ENCODE results near the gene NLRP12.
"Not testable (repeated sequence)": the region's sequence is repeated elsewhere in the genome, so short reads cannot be mapped to it uniquely, and the experiment has no call there.

The NLRP12 gene

DNA sequence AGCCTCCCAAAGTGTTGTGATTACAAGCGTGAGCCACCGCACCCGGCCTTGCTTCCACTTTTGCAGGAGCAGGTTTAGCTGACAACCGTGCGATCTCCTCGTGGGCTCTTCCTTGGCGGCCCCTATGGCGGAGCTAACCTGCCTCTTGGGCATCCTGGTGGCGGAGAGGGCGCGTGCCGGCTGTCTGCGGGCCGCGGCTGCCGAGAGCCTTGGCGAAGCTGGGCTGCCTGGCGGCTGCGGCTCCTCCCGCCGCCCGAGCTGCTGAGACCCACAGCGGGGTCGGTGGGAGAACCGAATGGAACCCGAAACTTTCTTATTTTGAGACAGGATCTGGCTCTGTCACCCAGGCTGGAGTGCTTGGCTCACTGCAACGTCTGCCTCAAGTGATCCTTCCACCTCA is 55.7 kb downstream of the NLRP12 start:
- TF ChIP-seq POLR2A (IDR thresholded peaks at IDR 0.05; ENCODE audit: low read depth, low read length), result no peak
- no peak for TF ChIP-seq TAF1 (IDR thresholded peaks at IDR 0.05; ENCODE audit: borderline replicate concordance, low read depth, low read length)
- no peak for TF ChIP-seq POLR2AphosphoS5 (IDR thresholded peaks at IDR 0.05; ENCODE audit: low read depth, low read length)
- no peak for DNase-seq (ENCODE audit: insufficient read length)
- no peak for FAIRE-seq

DNA sequence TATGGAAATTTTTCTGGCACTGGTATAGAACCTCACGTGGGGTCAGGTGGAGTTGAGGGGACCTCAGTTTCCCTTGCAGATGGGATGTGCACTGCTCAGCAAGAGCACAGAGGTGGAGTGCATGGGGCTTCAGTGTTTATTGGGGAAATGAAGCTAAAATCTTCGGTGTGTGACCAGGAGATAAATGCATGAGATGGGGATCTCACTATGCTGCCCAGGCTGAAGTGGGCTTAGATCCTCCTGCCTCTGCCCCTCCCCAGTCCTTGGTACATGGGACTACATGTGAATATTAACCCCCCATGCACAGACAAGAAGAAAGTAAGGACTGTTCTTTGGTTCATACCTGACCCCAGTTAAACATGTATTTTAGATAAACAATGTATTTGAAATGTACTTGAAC is 65.1 kb downstream of the NLRP12 start:
- not testable (repeated sequence) for DNase-seq (ENCODE audit: insufficient read length); FAIRE-seq
